ENCODE data around the gene GLT8D2. TPM values are rescaled to one million over a fixed set of nuclear protein-coding genes. Genes with fewer than 3 reads are reported as not detected.
A peak's percentile ranks its signal among the peaks of the same experiment; 100 is the strongest.

Gene GLT8D2
- total RNA-seq, 1 experiment from 2014 or later: 1.6 TPM

GRCh38 chr12:104050436-104050835, 449 bp upstream of the GLT8D2 start:
- no peak for DNase-seq
- Histone ChIP-seq H3K27me3 (ENCODE audit: low read length) (no peaks in the 10 kb centered on the region), H3K27ac (ENCODE audit: low read length) (no peak overlapping the region), H4K20me1 (ENCODE audit: low read length) (no peaks in the 10 kb centered on the region), H3K9ac (ENCODE audit: low read length) (no peak overlapping the region; the same call in 1 of the 2 replicates), H3K79me2 (ENCODE audit: low read length) (no peaks in the 10 kb centered on the region), H2AFZ (ENCODE audit: low read length) (peak overlapping the region; percentile 96), H3K4me1 (ENCODE audit: insufficient read depth, low read length) (peaks cover 15% of the 10 kb centered on the region), H3K9me2 (replicated peaks; ENCODE audit: low read length) (no peaks in the 10 kb centered on the region), H3K4me2 (ENCODE audit: low read length) (peak overlapping the region; percentile 90), H3K36me3 (ENCODE audit: low read depth, low read length) (no peaks in the 10 kb centered on the region), H3K4me3 (ENCODE audit: low read length) (peak overlapping the region; percentile 76), H3K9me3 (ENCODE audit: low read length) (no peaks in the 10 kb centered on the region), H3F3A (ENCODE audit: low read length, unreplicated experiment) (no peaks in the 10 kb centered on the region)
- CTCF ChIA-PET: no interaction called here
- no peak for TF ChIP-seq EZH2phosphoT487 (IDR thresholded peaks at IDR 0.05; ENCODE audit: borderline replicate concordance, low read length)
- TF ChIP-seq CTCF (conservative IDR thresholded peaks at IDR 0.05; ENCODE audit: low read depth, low read length): no peak
- no peak for TF ChIP-seq EZH2 (IDR thresholded peaks at IDR 0.05; ENCODE audit: low read length, unreplicated experiment)
- BruUV-seq (replicated peaks): no TSS peak
- POLR2A ChIA-PET (ENCODE audit: unreplicated experiment): interaction anchor here (0.5 kb wide), 1 partner anchor 73 kb away, joined by 3 read pairs; no protein-coding TSS in a partner anchor
- ATAC-seq: 0 out of 2 replicates have a peak, but pooled peaks have one; percentile 4
- intact Hi-C loops (cut with micrococcal nuclease): loop anchor here (10.0 kb wide), 1 partner anchor 254 kb away; the partner anchor contains the start of gene EID3

GRCh38 chr12:104049278-104049902, 597 bp downstream of the GLT8D2 start:
- peak overlapping the region; percentile 96 for H2AFZ ChIP-seq (ENCODE audit: low read length)
- H3K9ac ChIP-seq (ENCODE audit: low read length): peak overlapping the region; percentile 16; the same call in 1 of the 2 replicates
- TF ChIP-seq CTCF (conservative IDR thresholded peaks at IDR 0.05; ENCODE audit: low read depth, low read length): no peak
- TF ChIP-seq EZH2phosphoT487 (IDR thresholded peaks at IDR 0.05; ENCODE audit: borderline replicate concordance, low read length): no peak
- TF ChIP-seq EZH2 (IDR thresholded peaks at IDR 0.05; ENCODE audit: low read length, unreplicated experiment): no peak
- BruUV-seq (replicated peaks): TSS peak; percentile 47
- CTCF ChIA-PET: no interaction called here
- DNase-seq: peak; percentile 48
- no peaks in the 10 kb centered on the region for H3K36me3 ChIP-seq (ENCODE audit: low read depth, low read length)
- peak overlapping the region; percentile 90 for H3K4me2 ChIP-seq (ENCODE audit: low read length)
- peak; percentile 59 for ATAC-seq
- no peaks in the 10 kb centered on the region for H3K9me2 ChIP-seq (replicated peaks; ENCODE audit: low read length)
- no peaks in the 10 kb centered on the region for H3K9me3 ChIP-seq (ENCODE audit: low read length)
- H4K20me1 ChIP-seq (ENCODE audit: low read length): no peaks in the 10 kb centered on the region
- H3K27me3 ChIP-seq (ENCODE audit: low read length): no peaks in the 10 kb centered on the region
- peak overlapping the region; percentile 76 for H3K4me3 ChIP-seq (ENCODE audit: low read length)
- POLR2A ChIA-PET (ENCODE audit: unreplicated experiment): interaction anchor here (0.5 kb wide), 1 partner anchor 72 kb away, joined by 3 read pairs; no protein-coding TSS in a partner anchor
- peaks cover 15% of the 10 kb centered on the region for H3K4me1 ChIP-seq (ENCODE audit: insufficient read depth, low read length)
- H3K79me2 ChIP-seq (ENCODE audit: low read length): no peaks in the 10 kb centered on the region
- no peaks in the 10 kb centered on the region for H3F3A ChIP-seq (ENCODE audit: low read length, unreplicated experiment)
- intact Hi-C loops (cut with micrococcal nuclease): loop anchor here (1.0 to 5.0 kb wide), 2 partner anchors 42 to 167 kb away; no protein-coding TSS in a partner anchor
- no peak overlapping the region for H3K27ac ChIP-seq (ENCODE audit: low read length)

GRCh38 chr12:104048811-104049210, 1.2 kb downstream of the GLT8D2 start:
- no peaks in the 10 kb centered on the region for H3K9me2 ChIP-seq (replicated peaks; ENCODE audit: low read length)
- intact Hi-C loops (cut with micrococcal nuclease): loop anchor here (1.0 to 5.0 kb wide), 2 partner anchors 42 to 167 kb away; no protein-coding TSS in a partner anchor
- H3K9me3 ChIP-seq (ENCODE audit: low read length): no peaks in the 10 kb centered on the region
- H3K4me2 ChIP-seq (ENCODE audit: low read length): peak overlapping the region; percentile 90
- H3K79me2 ChIP-seq (ENCODE audit: low read length): no peaks in the 10 kb centered on the region
- H3F3A ChIP-seq (ENCODE audit: low read length, unreplicated experiment): no peaks in the 10 kb centered on the region
- peak overlapping the region; percentile 76 for H3K4me3 ChIP-seq (ENCODE audit: low read length)
- ChIA-PET POLR2A (ENCODE audit: unreplicated experiment) (no interaction called here), CTCF (no interaction called here)
- BruUV-seq (replicated peaks): no TSS peak
- H3K27ac ChIP-seq (ENCODE audit: low read length): no peak overlapping the region
- ATAC-seq: no peak
- no peaks in the 10 kb centered on the region for H3K27me3 ChIP-seq (ENCODE audit: low read length)
- peak overlapping the region; percentile 96 for H2AFZ ChIP-seq (ENCODE audit: low read length)
- no peaks in the 10 kb centered on the region for H3K36me3 ChIP-seq (ENCODE audit: low read depth, low read length)
- H3K4me1 ChIP-seq (ENCODE audit: insufficient read depth, low read length): peaks cover 15% of the 10 kb centered on the region
- H4K20me1 ChIP-seq (ENCODE audit: low read length): no peaks in the 10 kb centered on the region
- no peak for TF ChIP-seq EZH2 (IDR thresholded peaks at IDR 0.05; ENCODE audit: low read length, unreplicated experiment)
- no peak for TF ChIP-seq EZH2phosphoT487 (IDR thresholded peaks at IDR 0.05; ENCODE audit: borderline replicate concordance, low read length)
- no peak for TF ChIP-seq CTCF (conservative IDR thresholded peaks at IDR 0.05; ENCODE audit: low read depth, low read length)
- no peak overlapping the region for H3K9ac ChIP-seq (ENCODE audit: low read length)
- DNase-seq: no peak

All from PC-3 (cell line).